CD4-positive, CD25-positive, alpha-beta regulatory T cell (primary cell): ENCODE measurements around the gene MLKL. TPM values are rescaled to one million over a fixed set of nuclear protein-coding genes. Genes with fewer than 3 reads are reported as not detected.
"Not testable (repeated sequence)": the region's sequence is repeated elsewhere in the genome, so short reads cannot be mapped to it uniquely, and the experiment has no call there.

Experiments
- ATAC-seq, 2 donors: fragments of 150-1000 bp; cut with Tn5 transposase; one replicate each; pipeline ENCODE4 v1.10.0; 2021; ENCODE audit warnings: low read depth in 2 of 2, moderate number of reproducible peaks in 2 of 2, moderate library complexity in 1 of 2
- DNase-seq, 3 donors: peaks; one replicate each; pipeline versions ENCODE4 v3.0.0 to v3.0.0-alpha.2; 2012 to 2022; ENCODE audit warnings: mixed read lengths in 1 of 3
- H3K27ac ChIP-seq: one replicate; pipeline ENCODE4 v1.7.0; 2013; ENCODE audit warnings: mild to moderate bottlenecking, low read length; ENCODE audit not compliant: insufficient read depth, poor library complexity, severe bottlenecking
- H3K27me3 ChIP-seq: one replicate; pipeline ENCODE4 v1.7.0; 2013; ENCODE audit warnings: low read length; ENCODE audit not compliant: control insufficient read depth, insufficient read depth
- H3K36me3 ChIP-seq: one replicate; pipeline ENCODE4 v1.7.0; 2013; ENCODE audit warnings: mild to moderate bottlenecking, low read length, moderate library complexity; ENCODE audit not compliant: control insufficient read depth, insufficient read depth
- H3K4me1 ChIP-seq: 2 replicates; pipeline ENCODE4 v1.7.0; 2013; ENCODE audit warnings: mild to moderate bottlenecking, low read length; ENCODE audit not compliant: insufficient read depth, control insufficient read depth, poor library complexity, severe bottlenecking
- H3K4me3 ChIP-seq: one replicate; pipeline ENCODE4 v1.7.0; 2013; ENCODE audit warnings: low read depth, mild to moderate bottlenecking, low read length, moderate library complexity
- H3K9me3 ChIP-seq, 2 experiments: 1 replicate in 1 of 2; 2 replicates in 1 of 2; pipeline ENCODE4 v1.7.0; 2013; ENCODE audit warnings: low read length in 2 of 2, mild to moderate bottlenecking in 1 of 2, moderate library complexity in 1 of 2; ENCODE audit not compliant: control insufficient read depth in 2 of 2
- H3K27ac Mint-ChIP-seq, 3 donors: one replicate each; pipeline ENCODE4 v1.8.0; 2020 to 2022; ENCODE audit warnings: mild to moderate bottlenecking in 3 of 3, mixed read lengths in 3 of 3, moderate library complexity in 2 of 3
- H3K27me3 Mint-ChIP-seq: one replicate; pipeline ENCODE4 v1.8.0; 2022; ENCODE audit warnings: mild to moderate bottlenecking, mixed read lengths
- H3K36me3 Mint-ChIP-seq: one replicate; pipeline ENCODE4 v1.8.0; 2020; ENCODE audit warnings: mixed read lengths
- H3K4me1 Mint-ChIP-seq, 4 donors: one replicate each; pipeline ENCODE4 v1.8.0; 2020 to 2022; ENCODE audit warnings: mixed read lengths in 4 of 4, mild to moderate bottlenecking in 1 of 4
- H3K4me3 Mint-ChIP-seq, 4 donors: one replicate each; pipeline ENCODE4 v1.8.0; 2020 to 2022; ENCODE audit warnings: mild to moderate bottlenecking in 4 of 4, mixed read lengths in 4 of 4, moderate library complexity in 3 of 4
- H3K9me3 Mint-ChIP-seq, 7 donors: one replicate each; pipeline ENCODE4 v1.8.0; 2020 to 2022; ENCODE audit warnings: mixed read lengths in 7 of 7, mild to moderate bottlenecking in 3 of 7, moderate library complexity in 2 of 7
- polyA plus RNA-seq, 4 donors: library from polyadenylated mRNA; unstranded; fragments of 300-500 nt; fragmentation: Illumina TruSeq; gene quantifications; one replicate each; pipeline ENCODE4 v1.2.3, GENCODE V29; 2021
- total RNA-seq: library from RNA; stranded (reverse); gene quantifications from one replicate; pipeline ENCODE4 v1.2.3, GENCODE V29; 2022

The MLKL gene
- total and polyA plus RNA-seq, 5 donors from 2014 or later, result 15.6 to 50.0 (median 21.3) TPM

- Mint-ChIP-seq H3K36me3 (no peaks in the 10 kb centered on the region), H3K4me3 (no peak overlapping the region), H3K9me3 (peaks cover 0 to 10% (median 0%) of the 10 kb centered on the region in 7 donors), H3K4me1 (peaks cover 0 to 7% (median 3%) of the 10 kb centered on the region in 4 donors), H3K27ac (no peak overlapping the region), H3K27me3 (no peaks in the 10 kb centered on the region)
- DNase-seq, result no peak
- H3K4me1 ChIP-seq, result peaks cover 4% of the 10 kb centered on the region
- H3K9me3 ChIP-seq, result peaks cover 5 to 6% of the 10 kb centered on the region in 2 experiments
- H3K27ac ChIP-seq, result no peak overlapping the region
- H3K4me3 ChIP-seq, result no peak overlapping the region
- H3K27me3 ChIP-seq, result no peaks in the 10 kb centered on the region
- no peaks in the 10 kb centered on the region for H3K36me3 ChIP-seq
- ATAC-seq, result no peak
Observed at GRCh38 chr16:74727903-74728302, 27.2 kb upstream of the MLKL start.

- H3K9me3 ChIP-seq, result peaks cover 5 to 6% of the 10 kb centered on the region in 2 experiments
- Mint-ChIP-seq H3K27me3 (no peaks in the 10 kb centered on the region), H3K4me1 (peaks cover 0 to 7% (median 3%) of the 10 kb centered on the region in 4 donors), H3K9me3 (peaks cover 0 to 10% (median 0%) of the 10 kb centered on the region in 7 donors), H3K36me3 (no peaks in the 10 kb centered on the region), H3K27ac (no peak overlapping the region), H3K4me3 (peak overlapping the region in 1 of 4 donors; percentile 22)
- H3K36me3 ChIP-seq, result no peaks in the 10 kb centered on the region
- ATAC-seq (no peak), DNase-seq (peak in 1 of 3 donors; percentile 57)
- no peak overlapping the region for H3K27ac ChIP-seq
- no peak overlapping the region for H3K4me3 ChIP-seq
- no peaks in the 10 kb centered on the region for H3K27me3 ChIP-seq
- H3K4me1 ChIP-seq, result peaks cover 4% of the 10 kb centered on the region
Observed at GRCh38 chr16:74726716-74727115, 26.1 kb upstream of the MLKL start.

GRCh38 chr16:74725651-74726455, 25.2 kb upstream of the MLKL start:
- Histone ChIP-seq H3K4me3 (no peak overlapping the region), H3K36me3 (no peaks in the 10 kb centered on the region), H3K4me1 (peaks cover 4% of the 10 kb centered on the region), H3K27ac (no peak overlapping the region), H3K9me3 (peaks cover 5 to 6% of the 10 kb centered on the region in 2 experiments), H3K27me3 (no peaks in the 10 kb centered on the region)
- Mint-ChIP-seq H3K9me3 (peaks cover 0 to 10% (median 0%) of the 10 kb centered on the region in 7 donors), H3K4me1 (peaks cover 0 to 7% (median 3%) of the 10 kb centered on the region in 4 donors), H3K27me3 (no peaks in the 10 kb centered on the region), H3K27ac (no peak overlapping the region), H3K4me3 (no peak overlapping the region), H3K36me3 (no peaks in the 10 kb centered on the region)
- no peak for ATAC-seq
- no peak for DNase-seq

- H3K27ac Mint-ChIP-seq, result no peak overlapping the region
- H3K27me3 Mint-ChIP-seq, result no peaks in the 10 kb centered on the region
- DNase-seq, result no peak
- Histone ChIP-seq H3K27me3 (no peaks in the 10 kb centered on the region), H3K4me3 (no peak overlapping the region), H3K4me1 (peaks cover 1% of the 10 kb centered on the region), H3K36me3 (no peaks in the 10 kb centered on the region), H3K9me3 (peaks cover 5 to 6% of the 10 kb centered on the region in 2 experiments), H3K27ac (no peak overlapping the region)
- peaks cover 0 to 3% (median 1%) of the 10 kb centered on the region in 4 donors for H3K4me1 Mint-ChIP-seq
- H3K36me3 Mint-ChIP-seq, result no peaks in the 10 kb centered on the region
- H3K4me3 Mint-ChIP-seq, result no peak overlapping the region
- H3K9me3 Mint-ChIP-seq, result peaks cover 0 to 10% (median 0%) of the 10 kb centered on the region in 7 donors
- ATAC-seq, result no peak
Observed at GRCh38 chr16:74724820-74725549, 24.3 kb upstream of the MLKL start.

GRCh38 chr16:74723256-74723655, 22.6 kb upstream of the MLKL start:
- Mint-ChIP-seq H3K9me3 (peaks cover 0 to 10% (median 2%) of the 10 kb centered on the region in 7 donors), H3K36me3 (no peaks in the 10 kb centered on the region), H3K4me3 (no peak overlapping the region), H3K27me3 (peaks cover 7% of the 10 kb centered on the region), H3K4me1 (no peaks in the 10 kb centered on the region), H3K27ac (no peak overlapping the region)
- no peaks in the 10 kb centered on the region for H3K4me1 ChIP-seq
- peaks cover 5 to 6% of the 10 kb centered on the region in 2 experiments for H3K9me3 ChIP-seq
- H3K36me3 ChIP-seq, result no peaks in the 10 kb centered on the region
- no peak overlapping the region for H3K27ac ChIP-seq
- DNase-seq (no peak), ATAC-seq (no peak)
- no peak overlapping the region for H3K4me3 ChIP-seq
- no peaks in the 10 kb centered on the region for H3K27me3 ChIP-seq

GRCh38 chr16:74722156-74722555, 21.5 kb upstream of the MLKL start:
- H3K9me3 Mint-ChIP-seq, H3K4me3 ChIP-seq, DNase-seq, H3K9me3 ChIP-seq, H3K36me3 ChIP-seq, H3K4me1 ChIP-seq, H3K4me3 Mint-ChIP-seq, H3K27me3 Mint-ChIP-seq, H3K27ac ChIP-seq, H3K27me3 ChIP-seq, H3K4me1 Mint-ChIP-seq, H3K27ac Mint-ChIP-seq, H3K36me3 Mint-ChIP-seq, ATAC-seq: not testable (repeated sequence)

- Histone ChIP-seq H3K4me1 (no peaks in the 10 kb centered on the region), H3K27me3 (no peaks in the 10 kb centered on the region), H3K4me3 (no peak overlapping the region), H3K27ac (no peak overlapping the region), H3K9me3 (peaks cover 0 to 2% of the 10 kb centered on the region in 2 experiments), H3K36me3 (no peaks in the 10 kb centered on the region)
- Mint-ChIP-seq H3K4me3 (no peak overlapping the region), H3K27me3 (peaks cover 7% of the 10 kb centered on the region), H3K36me3 (no peaks in the 10 kb centered on the region), H3K27ac (no peak overlapping the region), H3K9me3 (peaks cover 0 to 4% (median 2%) of the 10 kb centered on the region in 7 donors), H3K4me1 (no peaks in the 10 kb centered on the region)
- DNase-seq (no peak), ATAC-seq (no peak)
Observed at GRCh38 chr16:74721716-74722115, 21.1 kb upstream of the MLKL start.
